SK-N-SH treated with all-trans-retinoic acid at 6 μM for 48 hours (cell line): ENCODE data around the gene PLCB1.

Experiments
- ATAC-seq: fragments of 200-7000 bp; cut with Tn5 transposase; 3 replicates; pipeline ENCODE4 v1.9.1; 2020; ENCODE audit warnings: mild to moderate bottlenecking, moderate library complexity
- ARNTL ChIP-seq: fragments of 450-650 bp; formaldehyde crosslinking; IDR thresholded peaks from 2 replicates; pipeline ENCODE4 v1.5.0; 2020; ENCODE audit warnings: low read depth, mild to moderate bottlenecking, moderate library complexity, borderline replicate concordance
- BACH2 ChIP-seq: fragments of 250-450 bp; sonication (Bioruptor Pico); IDR thresholded peaks from 2 replicates; pipeline ENCODE4 v1.9.0; 2021; ENCODE audit warnings: mild to moderate bottlenecking, borderline replicate concordance
- CSDC2 ChIP-seq: fragments of 250-450 bp; sonication (Bioruptor Pico); IDR thresholded peaks from 2 replicates; pipeline ENCODE4 v1.5.0; 2020; ENCODE audit warnings: mild to moderate bottlenecking, moderate library complexity
- ESRRG ChIP-seq: fragments of 250-450 bp; sonication (Bioruptor Pico); IDR thresholded peaks from 2 replicates; pipeline ENCODE4 v1.6.1; 2021; ENCODE audit warnings: mild to moderate bottlenecking
- GLIS3 ChIP-seq: fragments of 250-450 bp; sonication (Bioruptor Pico); IDR thresholded peaks from 2 replicates; pipeline ENCODE4 v1.5.0; 2020; ENCODE audit warnings: mild to moderate bottlenecking, moderate library complexity
- ISL1 ChIP-seq: fragments of 250-450 bp; sonication (Bioruptor Pico); IDR thresholded peaks from 2 replicates; pipeline ENCODE4 v2.1.2; 2022; ENCODE audit warnings: mild to moderate bottlenecking, moderate library complexity
- OSR1 ChIP-seq: fragments of 250-450 bp; sonication (Bioruptor Pico); IDR thresholded peaks from 2 replicates; pipeline ENCODE4 v1.8.0; 2022; ENCODE audit warnings: moderate library complexity, mild to moderate bottlenecking, inconsistent platforms
- PPARA ChIP-seq: fragments of 250-450 bp; sonication (Bioruptor Pico); IDR thresholded peaks from 2 replicates; pipeline ENCODE4 v1.5.0; 2020; ENCODE audit warnings: mild to moderate bottlenecking, borderline replicate concordance
- RARB ChIP-seq: fragments of 250-450 bp; sonication (Bioruptor Pico); IDR thresholded peaks from 2 replicates; pipeline ENCODE4 v1.8.0; 2021; ENCODE audit warnings: mild to moderate bottlenecking, moderate library complexity
- SNAI2 ChIP-seq: fragments of 250-450 bp; sonication (Bioruptor Pico); IDR thresholded peaks from 2 replicates; pipeline ENCODE4 v1.5.0; 2020; ENCODE audit warnings: mild to moderate bottlenecking, moderate library complexity
- TCF4 ChIP-seq: fragments of 250-450 bp; sonication (Bioruptor Pico); IDR thresholded peaks from 2 replicates; pipeline ENCODE4 v1.8.0; 2021; ENCODE audit warnings: mild to moderate bottlenecking, moderate library complexity, borderline replicate concordance
- TOX ChIP-seq: fragments of 250-450 bp; sonication (Bioruptor Pico); IDR thresholded peaks from 2 replicates; pipeline ENCODE4 v1.8.0; 2021; ENCODE audit warnings: mild to moderate bottlenecking, moderate library complexity, borderline replicate concordance
- ZC3H10 ChIP-seq: fragments of 250-450 bp; sonication (Bioruptor Pico); IDR thresholded peaks from 2 replicates; pipeline ENCODE4 v1.5.1; 2021; ENCODE audit warnings: mild to moderate bottlenecking, moderate library complexity
- ZFP3 ChIP-seq: fragments of 250-450 bp; sonication (Bioruptor Pico); IDR thresholded peaks from 2 replicates; pipeline ENCODE4 v1.5.0; 2020; ENCODE audit warnings: mild to moderate bottlenecking, moderate library complexity
- ZFP30 ChIP-seq: fragments of 450-650 bp; formaldehyde crosslinking; IDR thresholded peaks from 2 replicates; pipeline ENCODE4 v1.5.0; 2022; ENCODE audit warnings: mild to moderate bottlenecking, moderate library complexity
- ZNF70 ChIP-seq: fragments of 450-650 bp; formaldehyde crosslinking; IDR thresholded peaks from 2 replicates; pipeline ENCODE4 v1.5.0; 2020; ENCODE audit warnings: mild to moderate bottlenecking, moderate library complexity
- ZNF8 ChIP-seq: fragments of 450-650 bp; formaldehyde crosslinking; IDR thresholded peaks from 2 replicates; pipeline ENCODE4 v1.5.0; 2020; ENCODE audit warnings: mild to moderate bottlenecking, moderate library complexity
- TF ChIP-seq, protein P1 (sequence below): fragments of 250-450 bp; sonication (Bioruptor Pico); IDR thresholded peaks from 2 replicates; pipeline ENCODE4 v1.8.0; 2021; ENCODE audit warnings: low read depth, mild to moderate bottlenecking, moderate library complexity, borderline replicate concordance
- TF ChIP-seq, protein P2 (sequence below): fragments of 250-450 bp; sonication (Bioruptor Pico); IDR thresholded peaks from 2 replicates; pipeline ENCODE4 v1.5.1; 2020; ENCODE audit warnings: low read depth, mild to moderate bottlenecking, moderate library complexity
- TF ChIP-seq, protein P3 (sequence below): fragments of 250-450 bp; sonication (Bioruptor Pico); IDR thresholded peaks from 2 replicates; pipeline ENCODE4 v1.5.1; 2021; ENCODE audit warnings: mild to moderate bottlenecking, moderate library complexity
- TF ChIP-seq, protein P4 (sequence below): fragments of 250-450 bp; sonication (Bioruptor Pico); IDR thresholded peaks from 2 replicates; pipeline ENCODE4 v1.8.0; 2020; ENCODE audit warnings: mild to moderate bottlenecking, moderate library complexity, borderline replicate concordance

The PLCB1 gene

DNA sequence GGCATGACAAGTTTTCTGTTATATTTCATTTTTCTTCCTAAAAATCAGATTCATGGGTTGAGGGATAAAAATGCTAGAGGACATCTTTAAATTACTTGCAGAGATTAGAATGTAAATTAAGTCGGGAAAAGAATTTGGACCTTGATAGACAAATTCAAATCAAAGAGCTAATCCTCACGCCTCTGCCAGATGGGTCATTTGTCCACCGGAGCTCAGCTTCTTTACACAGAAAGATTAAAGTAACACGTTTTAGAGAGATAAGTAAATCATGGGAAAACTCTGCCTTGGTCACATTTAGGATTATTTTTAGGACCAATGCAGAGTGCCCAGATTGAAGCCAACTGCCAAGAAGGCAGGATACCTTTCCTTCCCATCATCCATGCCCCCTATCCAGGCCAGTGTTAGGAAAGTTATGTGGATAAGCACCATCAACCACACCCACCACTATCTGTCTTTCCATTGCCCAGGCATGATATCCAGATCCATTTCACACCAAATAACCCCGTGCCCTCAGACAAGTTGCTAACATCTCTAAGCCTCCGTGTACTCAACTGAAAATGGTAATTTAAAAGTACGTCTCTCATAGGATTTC lies 539.4 kb downstream of the PLCB1 start (continued):
- TF ChIP-seq, protein P1, sequence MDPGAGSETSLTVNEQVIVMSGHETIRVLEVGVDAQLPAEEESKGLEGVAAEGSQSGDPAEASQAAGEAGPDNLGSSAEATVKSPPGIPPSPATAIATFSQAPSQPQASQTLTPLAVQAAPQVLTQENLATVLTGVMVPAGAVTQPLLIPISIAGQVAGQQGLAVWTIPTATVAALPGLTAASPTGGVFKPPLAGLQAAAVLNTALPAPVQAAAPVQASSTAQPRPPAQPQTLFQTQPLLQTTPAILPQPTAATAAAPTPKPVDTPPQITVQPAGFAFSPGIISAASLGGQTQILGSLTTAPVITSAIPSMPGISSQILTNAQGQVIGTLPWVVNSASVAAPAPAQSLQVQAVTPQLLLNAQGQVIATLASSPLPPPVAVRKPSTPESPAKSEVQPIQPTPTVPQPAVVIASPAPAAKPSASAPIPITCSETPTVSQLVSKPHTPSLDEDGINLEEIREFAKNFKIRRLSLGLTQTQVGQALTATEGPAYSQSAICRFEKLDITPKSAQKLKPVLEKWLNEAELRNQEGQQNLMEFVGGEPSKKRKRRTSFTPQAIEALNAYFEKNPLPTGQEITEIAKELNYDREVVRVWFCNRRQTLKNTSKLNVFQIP (CRISPR knock-in tag) = no peak

DNA sequence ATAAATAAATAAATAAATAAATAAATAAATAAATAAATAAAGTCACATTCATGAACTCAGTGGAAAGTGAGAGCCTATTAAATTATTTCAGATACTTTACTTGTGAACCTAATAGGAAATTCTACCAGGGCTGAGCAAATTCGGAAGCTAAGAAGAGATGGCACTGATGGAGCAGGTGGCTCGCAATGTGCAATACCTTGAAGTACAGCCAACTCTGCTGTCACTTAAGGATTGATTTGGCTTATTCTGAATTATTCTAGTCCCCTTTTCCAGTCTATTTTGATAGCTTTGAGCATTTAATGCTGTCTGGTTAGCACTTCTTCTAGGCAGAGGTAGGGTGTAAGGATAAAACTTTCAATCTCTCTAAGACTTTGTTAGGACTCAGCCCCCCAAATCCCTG lies 541.0 kb downstream of the PLCB1 start:
- TF ChIP-seq ARNTL (CRISPR knock-in tag) (no peak), CSDC2 (CRISPR knock-in tag) (no peak), GLIS3 (CRISPR knock-in tag) (no peak), OSR1 (CRISPR knock-in tag) (no peak), ZFP3 (CRISPR knock-in tag) (no peak), ZNF70 (CRISPR knock-in tag) (no peak), SNAI2 (no peak), ZNF8 (no peak), PPARA (CRISPR knock-in tag) (no peak), ZC3H10 (no peak), RARB (CRISPR knock-in tag) (no peak)
- TF ChIP-seq, protein P1 (CRISPR knock-in tag) = no peak
- ATAC-seq = no peak

DNA sequence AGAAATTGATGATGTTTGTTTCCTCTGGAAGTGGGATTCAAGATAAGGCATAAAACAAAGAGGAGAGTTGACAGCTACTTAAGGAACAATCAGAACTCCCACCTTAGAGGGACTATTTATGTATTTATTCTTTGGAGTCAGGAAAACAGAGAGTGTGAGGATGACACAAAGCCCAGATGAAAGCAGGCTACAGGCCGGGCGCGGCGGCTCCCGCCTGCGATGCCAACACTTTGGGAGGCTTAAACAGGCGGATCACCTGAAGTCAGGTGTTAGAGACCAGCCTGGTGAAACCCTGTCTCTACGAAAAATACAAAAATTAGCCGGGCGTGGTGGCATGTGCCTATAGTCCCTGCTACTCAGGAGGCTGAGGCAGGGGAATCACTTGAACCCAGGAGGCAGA lies 543.8 kb downstream of the PLCB1 start:
- TF ChIP-seq CSDC2 (CRISPR knock-in tag) = no peak
- TF ChIP-seq, protein P2, sequence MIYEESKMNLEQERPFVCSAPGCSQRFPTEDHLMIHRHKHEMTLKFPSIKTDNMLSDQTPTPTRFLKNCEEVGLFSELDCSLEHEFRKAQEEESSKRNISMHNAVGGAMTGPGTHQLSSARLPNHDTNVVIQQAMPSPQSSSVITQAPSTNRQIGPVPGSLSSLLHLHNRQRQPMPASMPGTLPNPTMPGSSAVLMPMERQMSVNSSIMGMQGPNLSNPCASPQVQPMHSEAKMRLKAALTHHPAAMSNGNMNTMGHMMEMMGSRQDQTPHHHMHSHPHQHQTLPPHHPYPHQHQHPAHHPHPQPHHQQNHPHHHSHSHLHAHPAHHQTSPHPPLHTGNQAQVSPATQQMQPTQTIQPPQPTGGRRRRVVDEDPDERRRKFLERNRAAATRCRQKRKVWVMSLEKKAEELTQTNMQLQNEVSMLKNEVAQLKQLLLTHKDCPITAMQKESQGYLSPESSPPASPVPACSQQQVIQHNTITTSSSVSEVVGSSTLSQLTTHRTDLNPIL (CRISPR knock-in tag) = no peak
- no peak for TF ChIP-seq ESRRG (CRISPR knock-in tag)
- no peak for TF ChIP-seq ZC3H10
- no peak for TF ChIP-seq OSR1 (CRISPR knock-in tag)
- TF ChIP-seq GLIS3 (CRISPR knock-in tag) = no peak
- TF ChIP-seq ZNF8 = no peak
- TF ChIP-seq ZFP30 (CRISPR knock-in tag) = no peak
- TF ChIP-seq TOX = no peak
- TF ChIP-seq RARB (CRISPR knock-in tag) = no peak
- TF ChIP-seq, protein P3, sequence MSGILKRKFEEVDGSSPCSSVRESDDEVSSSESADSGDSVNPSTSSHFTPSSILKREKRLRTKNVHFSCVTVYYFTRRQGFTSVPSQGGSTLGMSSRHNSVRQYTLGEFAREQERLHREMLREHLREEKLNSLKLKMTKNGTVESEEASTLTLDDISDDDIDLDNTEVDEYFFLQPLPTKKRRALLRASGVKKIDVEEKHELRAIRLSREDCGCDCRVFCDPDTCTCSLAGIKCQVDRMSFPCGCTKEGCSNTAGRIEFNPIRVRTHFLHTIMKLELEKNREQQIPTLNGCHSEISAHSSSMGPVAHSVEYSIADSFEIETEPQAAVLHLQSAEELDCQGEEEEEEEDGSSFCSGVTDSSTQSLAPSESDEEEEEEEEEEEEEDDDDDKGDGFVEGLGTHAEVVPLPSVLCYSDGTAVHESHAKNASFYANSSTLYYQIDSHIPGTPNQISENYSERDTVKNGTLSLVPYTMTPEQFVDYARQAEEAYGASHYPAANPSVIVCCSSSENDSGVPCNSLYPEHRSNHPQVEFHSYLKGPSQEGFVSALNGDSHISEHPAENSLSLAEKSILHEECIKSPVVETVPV (CRISPR knock-in tag) = no peak
- TF ChIP-seq ARNTL (CRISPR knock-in tag) = no peak
- no peak for TF ChIP-seq ISL1
- TF ChIP-seq, protein P1 (CRISPR knock-in tag) = no peak
- no peak for TF ChIP-seq ZFP3 (CRISPR knock-in tag)
- no peak for TF ChIP-seq BACH2 (CRISPR knock-in tag)
- TF ChIP-seq ZNF70 (CRISPR knock-in tag) = no peak
- no peak for ATAC-seq

DNA sequence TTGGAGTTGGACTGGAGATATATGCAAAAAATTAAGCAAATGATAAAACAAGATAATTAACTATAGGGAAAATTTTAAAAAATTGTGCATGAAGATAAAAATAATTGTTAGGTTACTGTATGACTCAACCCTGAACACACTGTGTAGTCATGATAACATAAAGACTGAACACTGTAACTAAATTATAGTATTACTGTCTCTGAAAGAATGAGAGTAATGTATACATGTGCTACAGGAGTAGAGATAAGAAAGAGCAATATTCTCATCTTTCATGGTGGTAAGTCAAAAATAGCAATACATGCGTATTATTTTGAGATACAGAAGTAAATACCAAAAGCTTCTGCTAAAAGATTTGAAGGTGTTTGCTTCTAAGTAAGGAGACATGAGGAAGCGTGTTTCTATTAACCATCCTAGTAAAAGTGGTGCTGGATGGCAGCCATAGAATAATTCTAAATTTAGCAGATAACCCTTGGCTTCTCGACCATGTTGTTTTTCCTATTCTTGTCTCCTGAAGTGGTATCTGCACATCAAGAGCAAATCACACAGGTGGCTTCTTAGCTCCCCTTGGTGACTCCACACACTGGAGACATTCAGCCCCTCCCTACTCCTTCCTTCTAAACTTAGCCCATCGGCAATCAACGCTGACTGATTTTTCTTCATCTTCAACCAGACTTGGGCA lies 546.2 kb downstream of the PLCB1 start:
- peak; percentile 91 for ATAC-seq
- TF ChIP-seq TCF4 (CRISPR knock-in tag) = 0 out of 2 replicates have a peak, but pooled peaks have one; percentile 31
- TF ChIP-seq ARNTL (CRISPR knock-in tag) = no peak
- TF ChIP-seq ISL1 = peak; percentile 70
- TF ChIP-seq ZC3H10 = no peak
- TF ChIP-seq, protein P2 (CRISPR knock-in tag) = peak; percentile 53; the same call in 1 of the 2 replicates
- TF ChIP-seq, protein P3 (CRISPR knock-in tag) = no peak
- no peak for TF ChIP-seq ZNF8
- no peak for TF ChIP-seq ZFP30 (CRISPR knock-in tag)
- TF ChIP-seq PPARA (CRISPR knock-in tag) = no peak
- TF ChIP-seq CSDC2 (CRISPR knock-in tag) = no peak
- TF ChIP-seq, protein P4, sequence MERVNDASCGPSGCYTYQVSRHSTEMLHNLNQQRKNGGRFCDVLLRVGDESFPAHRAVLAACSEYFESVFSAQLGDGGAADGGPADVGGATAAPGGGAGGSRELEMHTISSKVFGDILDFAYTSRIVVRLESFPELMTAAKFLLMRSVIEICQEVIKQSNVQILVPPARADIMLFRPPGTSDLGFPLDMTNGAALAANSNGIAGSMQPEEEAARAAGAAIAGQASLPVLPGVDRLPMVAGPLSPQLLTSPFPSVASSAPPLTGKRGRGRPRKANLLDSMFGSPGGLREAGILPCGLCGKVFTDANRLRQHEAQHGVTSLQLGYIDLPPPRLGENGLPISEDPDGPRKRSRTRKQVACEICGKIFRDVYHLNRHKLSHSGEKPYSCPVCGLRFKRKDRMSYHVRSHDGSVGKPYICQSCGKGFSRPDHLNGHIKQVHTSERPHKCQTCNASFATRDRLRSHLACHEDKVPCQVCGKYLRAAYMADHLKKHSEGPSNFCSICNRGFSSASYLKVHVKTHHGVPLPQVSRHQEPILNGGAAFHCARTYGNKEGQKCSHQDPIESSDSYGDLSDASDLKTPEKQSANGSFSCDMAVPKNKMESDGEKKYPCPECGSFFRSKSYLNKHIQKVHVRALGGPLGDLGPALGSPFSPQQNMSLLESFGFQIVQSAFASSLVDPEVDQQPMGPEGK (CRISPR knock-in tag) = peak; percentile 25; the same call in 1 of the 2 replicates
- no peak for TF ChIP-seq ZNF70 (CRISPR knock-in tag)
